SK-N-SH (cell line): ENCODE results near the gene APOO. TPM values are rescaled to one million over a fixed set of nuclear protein-coding genes. Genes with fewer than 3 reads are reported as not detected.

Experiments
- CTCF ChIA-PET: fragments of 300-600, 350-600 bp; formaldehyde crosslinking; extraction: SDS; loops from one replicate; lab custom pipeline; 2021; lab: Yijun Ruan, JAX
- POLR2A ChIA-PET: fragments of 350-600 bp; sonication (Branson Sonifier 250); formaldehyde crosslinking; extraction: SDS; loops from one replicate; lab custom pipeline; 2020; ENCODE audit warnings: antibody characterized with exemption, inconsistent platforms; lab: Yijun Ruan, JAX
- DNase-seq: peaks from one replicate; pipeline ENCODE4 v3.0.0; 2012
- H2AFZ ChIP-seq: fragments of 200-600 bp; sonication (generic); 2 replicates; pipeline ENCODE4 v1.8.1; 2016; ENCODE audit warnings: antibody characterized with exemption, mild to moderate bottlenecking, low read depth
- H3F3A ChIP-seq: fragments of 200-600 bp; sonication (generic); replicated peaks from 2 replicates; pipeline ENCODE3; 2016; ENCODE audit warnings: antibody characterized with exemption, mild to moderate bottlenecking; ENCODE audit not compliant: insufficient read depth
- H3K27ac ChIP-seq, 2 experiments: fragments of 200-500 bp in 1 of 2; fragments of 200-600 bp in 1 of 2; sonication (Bioruptor generic) in 1 of 2; sonication (generic), shearing (Covaris generic) in 1 of 2; 2 replicates each; pipeline versions ENCODE4 v1.5.1 to v1.6.1; 2014 to 2016; ENCODE audit warnings: low read depth in 2 of 2, inconsistent platforms in 1 of 2, low read length in 1 of 2, mild to moderate bottlenecking in 1 of 2, mixed read lengths in 1 of 2
- H3K27me3 ChIP-seq: fragments of 200-600 bp; sonication (generic), shearing (Covaris generic); 2 replicates; pipeline ENCODE4 v1.6.1; 2016; ENCODE audit warnings: mixed run types; ENCODE audit not compliant: insufficient read depth
- H3K36me3 ChIP-seq, 2 experiments: fragments of 200-500 bp in 1 of 2; fragments of 200-600 bp in 1 of 2; sonication (Bioruptor generic) in 1 of 2; sonication (generic) in 1 of 2; replicated peaks in 1 of 2; 2 replicates each; pipeline versions ENCODE3 to v1.5.1; 2014 to 2016; ENCODE audit warnings: low read length in 1 of 2, mild to moderate bottlenecking in 1 of 2; ENCODE audit not compliant: insufficient read depth in 2 of 2, control insufficient read depth in 1 of 2
- H3K4me1 ChIP-seq, 2 experiments: fragments of 200-500 bp in 1 of 2; fragments of 200-600 bp in 1 of 2; sonication (Bioruptor generic) in 1 of 2; sonication (generic), shearing (Covaris generic) in 1 of 2; 2 replicates each; pipeline versions ENCODE4 v1.5.1 to v1.6.1; 2014 to 2016; ENCODE audit warnings: low read depth in 1 of 2, low read length in 1 of 2, mixed run types in 1 of 2; ENCODE audit not compliant: insufficient read depth in 2 of 2, control insufficient read depth in 1 of 2
- H3K4me2 ChIP-seq: fragments of 200-600 bp; sonication (generic), shearing (Covaris generic); 2 replicates; pipeline ENCODE4 v1.6.1; 2017; ENCODE audit warnings: mixed run types
- H3K4me3 ChIP-seq, 2 experiments: fragments of 200-500 bp in 1 of 2; fragments of 200-600 bp in 1 of 2; sonication (Bioruptor generic) in 1 of 2; sonication (generic), shearing (Covaris generic) in 1 of 2; 2 replicates each; pipeline versions ENCODE4 v1.5.1 to v1.8.1; 2014 to 2016; ENCODE audit warnings: low read depth in 2 of 2, inconsistent platforms in 1 of 2, low read length in 1 of 2, mild to moderate bottlenecking in 1 of 2, mixed read lengths in 1 of 2, moderate library complexity in 1 of 2
- H3K79me2 ChIP-seq: fragments of 200-600 bp; sonication (generic); 2 replicates; pipeline ENCODE4 v1.8.1; 2017; ENCODE audit warnings: mild to moderate bottlenecking; ENCODE audit not compliant: insufficient read depth
- H3K9ac ChIP-seq: fragments of 200-600 bp; sonication (generic); 2 replicates; pipeline ENCODE4 v1.6.1; 2017; ENCODE audit warnings: mixed run types
- H3K9me2 ChIP-seq: fragments of 200-600 bp; sonication (generic); 2 replicates; pipeline ENCODE4 v1.6.1; 2017; ENCODE audit warnings: mixed run types
- H3K9me3 ChIP-seq: fragments of 200-600 bp; sonication (generic); 2 replicates; pipeline ENCODE4 v1.6.1; 2017; ENCODE audit warnings: mixed run types, mild to moderate bottlenecking, moderate library complexity
- H4K20me1 ChIP-seq: fragments of 200-600 bp; sonication (generic); 2 replicates; pipeline ENCODE4 v1.6.1; 2017; ENCODE audit warnings: mild to moderate bottlenecking, mixed run types; ENCODE audit not compliant: insufficient read depth
- ELF1 ChIP-seq: IDR thresholded peaks from 2 replicates; pipeline ENCODE4 v1.4.0; 2012
- EP300 ChIP-seq, 2 experiments: IDR thresholded peaks; 2 replicates each; pipeline versions ENCODE4 v1.4.0 to v1.6.1; 2012; ENCODE audit warnings: borderline replicate concordance in 1 of 2, low read depth in 1 of 2, low read length in 1 of 2
- FOSL2 ChIP-seq: IDR thresholded peaks from 2 replicates; pipeline ENCODE4 v1.4.0; 2012; ENCODE audit warnings: low read depth, mild to moderate bottlenecking, moderate library complexity, borderline replicate concordance
- FOXJ3 ChIP-seq: sonication (generic); formaldehyde crosslinking; IDR thresholded peaks from 2 replicates; pipeline ENCODE4 v1.5.1; 2020; ENCODE audit warnings: mild to moderate bottlenecking, missing genetic modification reagents
- JUND ChIP-seq: IDR thresholded peaks from 2 replicates; pipeline ENCODE4 v1.4.0; 2012
- MEF2A ChIP-seq: IDR thresholded peaks from 2 replicates; pipeline ENCODE4 v1.4.0; 2012; ENCODE audit warnings: low read depth, borderline replicate concordance
- MXI1 ChIP-seq: IDR thresholded peaks from 2 replicates; pipeline ENCODE4 v1.6.1; 2012; ENCODE audit warnings: mild to moderate bottlenecking, low read depth, low read length, improper control_type of control experiment
- NFIC ChIP-seq: IDR thresholded peaks from 2 replicates; pipeline ENCODE4 v1.4.0; 2012; ENCODE audit warnings: borderline replicate concordance
- NRF1 ChIP-seq: IDR thresholded peaks from 2 replicates; pipeline ENCODE4 v1.6.1; 2012; ENCODE audit warnings: low read depth, mild to moderate bottlenecking, low read length
- POLR2AphosphoS5 ChIP-seq: IDR thresholded peaks from 2 replicates; pipeline ENCODE4 v1.6.1; 2012; ENCODE audit warnings: low read depth, low read length
- RFX5 ChIP-seq: IDR thresholded peaks from 2 replicates; pipeline ENCODE4 v1.6.1; 2012; ENCODE audit warnings: mild to moderate bottlenecking, improper control_type of control experiment, low read length
- RXRA ChIP-seq: IDR thresholded peaks from 2 replicates; pipeline ENCODE4 v1.4.0; 2012; ENCODE audit warnings: low read depth, mild to moderate bottlenecking, borderline replicate concordance
- SMC3 ChIP-seq: IDR thresholded peaks from 2 replicates; pipeline ENCODE4 v1.6.1; 2012; ENCODE audit warnings: low read depth, low read length, improper control_type of control experiment
- TCF12 ChIP-seq: IDR thresholded peaks from 2 replicates; pipeline ENCODE4 v1.4.0; 2012
- TEAD4 ChIP-seq: IDR thresholded peaks from 2 replicates; pipeline ENCODE4 v1.4.0; 2012; ENCODE audit warnings: mild to moderate bottlenecking, borderline replicate concordance; ENCODE audit not compliant: insufficient read depth
- WGBS: methylation state at CpG from one replicate; pipeline ENCODE4 v1.1.6; 2017; ENCODE audit warnings: low lambda C conversion rate; 5-methylcytosine and 5-hydroxymethylcytosine counted together
- polyA plus RNA-seq, 3 experiments: library from polyadenylated mRNA; depleted of rRNA; stranded (reverse); fragments of >200 nt; gene quantifications; 2 replicates each; pipeline ENCODE4 v1.2.3, GENCODE V29; 2012
- TF ChIP-seq, protein P1 (sequence below): IDR thresholded peaks from 2 replicates; pipeline ENCODE4 v1.4.0; 2012; ENCODE audit warnings: low read depth, borderline replicate concordance

Gene APOO
- polyA plus RNA-seq, 1 of the 3 experiments (the other 2 are of a cell fraction): 22.0 TPM

DNA sequence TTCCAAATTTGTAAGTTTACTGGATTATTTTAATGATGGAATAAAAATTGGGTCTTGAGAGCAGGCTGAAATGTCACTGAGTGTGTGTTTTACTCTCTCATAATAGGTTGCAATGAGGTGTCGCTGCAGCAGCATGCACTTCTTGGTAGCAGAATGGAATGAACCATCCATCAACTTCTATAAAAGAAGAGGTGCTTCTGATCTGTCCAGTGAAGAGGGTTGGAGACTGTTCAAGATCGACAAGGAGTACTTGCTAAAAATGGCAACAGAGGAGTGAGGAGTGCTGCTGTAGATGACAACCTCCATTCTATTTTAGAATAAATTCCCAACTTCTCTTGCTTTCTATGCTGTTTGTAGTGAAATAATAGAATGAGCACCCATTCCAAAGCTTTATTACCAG is 122.2 kb downstream of the APOO start:
- no peak overlapping the region for H2AFZ ChIP-seq
- ChIA-PET CTCF (interaction anchor here (0.6 to 0.7 kb wide), 2 partner anchors 18 to 233 kb away, joined by 3 read pairs; no protein-coding TSS in a partner anchor), POLR2A (no interaction called here)
- no peak overlapping the region for H3K27ac ChIP-seq
- no peaks in the 10 kb centered on the region for H3K9me3 ChIP-seq
- no peak for TF ChIP-seq TEAD4
- TF ChIP-seq POLR2AphosphoS5: no peak
- TF ChIP-seq ELF1: no peak
- no peak overlapping the region for H3K9ac ChIP-seq
- 54% methylated on average over 2 of the region's 2 CpGs for WGBS
- peaks cover 0 to 10% of the 10 kb centered on the region in 2 experiments for H3K36me3 ChIP-seq
- peaks cover 25% of the 10 kb centered on the region for H3F3A ChIP-seq
- no peak overlapping the region for H3K4me2 ChIP-seq
- no peaks in the 10 kb centered on the region for H3K9me2 ChIP-seq
- 0 out of 2 replicates have a peak, but pooled peaks cover 5% of the 10 kb centered on the region for H4K20me1 ChIP-seq
- peaks cover 11% of the 10 kb centered on the region for H3K79me2 ChIP-seq
- no peaks in the 10 kb centered on the region; the same call in 1 of the 2 replicates for H3K27me3 ChIP-seq
- H3K4me1 ChIP-seq: no peaks in the 10 kb centered on the region; a peak in 2 of 4 replicates
- no peak for DNase-seq
- H3K4me3 ChIP-seq: no peak overlapping the region

DNA sequence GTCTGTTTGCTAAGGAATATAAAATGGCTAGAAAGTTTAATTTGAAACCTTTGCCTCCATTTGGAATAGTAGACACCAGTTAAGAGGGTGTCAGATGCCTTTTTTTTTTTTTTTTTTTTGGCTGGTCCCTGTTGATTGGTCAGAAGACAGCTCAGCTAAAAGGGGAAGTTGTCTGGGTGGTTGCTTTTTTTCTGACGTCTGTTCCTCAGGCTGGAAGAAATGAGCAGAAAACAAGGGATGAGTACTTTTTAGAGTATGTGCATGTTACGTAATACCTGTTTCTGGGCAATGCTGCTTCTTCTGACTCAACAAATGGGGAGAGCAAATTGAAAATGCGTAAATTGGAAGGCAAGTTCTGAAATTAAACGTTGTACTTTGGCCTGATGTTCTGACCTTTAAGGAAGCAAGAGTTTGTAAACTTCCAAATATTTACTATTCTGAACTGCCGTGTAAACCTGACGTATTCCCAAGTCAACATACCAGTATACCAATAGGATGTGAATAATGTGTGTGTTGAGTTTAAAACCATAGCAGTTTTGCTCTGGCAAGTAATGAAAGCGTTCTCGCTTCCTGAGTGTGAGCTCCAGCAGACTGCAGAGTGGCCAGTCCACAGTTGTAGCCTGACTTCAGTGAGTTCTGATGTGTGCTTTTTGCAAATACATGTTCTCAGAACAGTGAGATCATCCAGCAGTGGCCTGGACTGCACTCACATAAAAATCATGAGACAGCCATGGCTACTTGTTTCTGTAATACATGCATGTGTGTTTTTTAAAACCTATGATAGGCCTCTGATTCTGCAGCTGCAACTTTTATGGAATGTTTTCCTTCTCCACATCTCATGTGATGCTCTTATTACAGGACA is 123.0 kb downstream of the APOO start:
- 38% methylated on average over 8 of the region's 8 CpGs for WGBS
- Histone ChIP-seq H3K4me3 (peak overlapping the region in 1 of 2 experiments; percentile 72; a peak in 2 of 4 replicates), H2AFZ (no peak overlapping the region), H3K9me3 (no peaks in the 10 kb centered on the region), H3K4me1 (no peaks in the 10 kb centered on the region; a peak in 2 of 4 replicates), H3K4me2 (peak overlapping the region; percentile 60), H4K20me1 (0 out of 2 replicates have a peak, but pooled peaks cover 5% of the 10 kb centered on the region), H3K27ac (peak overlapping the region in 1 of 2 experiments; percentile 73; a peak in 2 of 4 replicates), H3K27me3 (no peaks in the 10 kb centered on the region; the same call in 1 of the 2 replicates), H3F3A (peaks cover 25% of the 10 kb centered on the region), H3K9me2 (no peaks in the 10 kb centered on the region), H3K79me2 (peaks cover 11% of the 10 kb centered on the region), H3K9ac (peak overlapping the region; percentile 89; the same call in 1 of the 2 replicates), H3K36me3 (peaks cover 0 to 10% of the 10 kb centered on the region in 2 experiments)
- TF ChIP-seq FOSL2 (no peak), FOXJ3 (no peak), JUND (no peak), NRF1 (no peak), RXRA (no peak), RFX5 (no peak), SMC3 (no peak), TCF12 (no peak), ELF1 (no peak), MXI1 (no peak), MEF2A (no peak), NFIC (no peak), EP300 (IDR thresholded peaks at IDR 0.05; ENCODE audit: borderline replicate concordance in 1 of 2, low read depth in 1 of 2, low read length in 1 of 2) (no peak)
- TF ChIP-seq, protein P1, sequence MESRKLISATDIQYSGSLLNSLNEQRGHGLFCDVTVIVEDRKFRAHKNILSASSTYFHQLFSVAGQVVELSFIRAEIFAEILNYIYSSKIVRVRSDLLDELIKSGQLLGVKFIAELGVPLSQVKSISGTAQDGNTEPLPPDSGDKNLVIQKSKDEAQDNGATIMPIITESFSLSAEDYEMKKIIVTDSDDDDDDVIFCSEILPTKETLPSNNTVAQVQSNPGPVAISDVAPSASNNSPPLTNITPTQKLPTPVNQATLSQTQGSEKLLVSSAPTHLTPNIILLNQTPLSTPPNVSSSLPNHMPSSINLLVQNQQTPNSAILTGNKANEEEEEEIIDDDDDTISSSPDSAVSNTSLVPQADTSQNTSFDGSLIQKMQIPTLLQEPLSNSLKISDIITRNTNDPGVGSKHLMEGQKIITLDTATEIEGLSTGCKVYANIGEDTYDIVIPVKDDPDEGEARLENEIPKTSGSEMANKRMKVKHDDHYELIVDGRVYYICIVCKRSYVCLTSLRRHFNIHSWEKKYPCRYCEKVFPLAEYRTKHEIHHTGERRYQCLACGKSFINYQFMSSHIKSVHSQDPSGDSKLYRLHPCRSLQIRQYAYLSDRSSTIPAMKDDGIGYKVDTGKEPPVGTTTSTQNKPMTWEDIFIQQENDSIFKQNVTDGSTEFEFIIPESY: no peak
- CTCF ChIA-PET: interaction anchor here (0.6 to 5.9 kb wide), 3 partner anchors 117 to 1218 kb away, joined by 3 to 63 read pairs (median 3); no protein-coding TSS in a partner anchor
- no peak for DNase-seq
- POLR2A ChIA-PET: interaction anchor here (1.5 kb wide), 1 partner anchor 118 kb away, joined by 5 read pairs; no protein-coding TSS in a partner anchor
